Stimulated activated CD4-positive, alpha-beta T cell treated with anti-CD3 and anti-CD28 coated beads, Interleukin-12 subunit alpha, Interleukin-12 subunit beta, amount 100 ng/mL, for 48 hours (primary cell): ENCODE results near the gene KRT8.
"Not testable (repeated sequence)": the region's sequence is repeated elsewhere in the genome, so short reads cannot be mapped to it uniquely, and the experiment has no call there.

ENCODE experiments used
- DNase-seq, 3 donors: peaks; one replicate each; pipeline ENCODE4 v3.0.0-alpha.2; 2020; ENCODE audit warnings: low read depth in 2 of 3, low spot score in 1 of 3

The KRT8 gene

GRCh38 chr12:52901715-52902541 lies 2.9 kb downstream of the KRT8 start:
- no peak for DNase-seq

GRCh38 chr12:52900896-52901714 lies 3.8 kb downstream of the KRT8 start:
- no peak for DNase-seq

DNA sequence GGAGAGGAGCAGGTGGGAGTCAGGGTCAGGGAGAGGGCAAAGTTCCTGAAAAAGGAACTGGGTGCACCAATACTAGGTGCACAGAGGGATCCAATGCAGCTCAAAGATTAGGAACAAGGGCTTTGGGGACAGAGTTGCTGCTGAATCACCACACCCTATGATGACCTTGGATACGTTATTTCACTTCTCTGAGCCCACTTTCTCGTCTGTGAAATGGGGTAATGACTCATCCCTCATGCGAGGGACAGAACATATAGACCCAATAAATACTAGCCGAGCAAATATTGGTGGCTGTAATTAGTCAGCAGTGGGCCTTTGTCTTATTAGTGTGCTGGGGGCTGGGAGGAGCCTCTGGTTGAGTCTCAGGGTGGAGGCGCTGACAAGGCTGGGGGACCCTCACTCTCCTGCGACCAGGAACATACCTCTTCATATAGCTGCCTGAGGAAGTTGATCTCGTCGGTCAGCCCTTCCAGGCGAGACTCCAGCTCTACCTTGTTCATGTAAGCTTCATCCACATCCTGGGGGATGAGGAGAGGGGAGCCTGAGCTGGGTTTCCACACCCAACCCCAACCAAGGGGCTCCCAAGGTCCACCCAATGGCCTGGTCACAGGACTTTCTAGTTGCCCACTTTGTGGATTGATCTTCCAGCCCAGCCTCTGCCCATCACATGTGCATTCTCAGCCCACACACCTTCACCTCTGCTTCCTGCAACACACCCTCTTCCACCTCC lies 4.5 kb downstream of the KRT8 start:
- DNase-seq = no peak

- DNase-seq = no peak
These were observed 5.4 kb downstream of the KRT8 start for GRCh38 chr12:52899338-52900035.

DNA sequence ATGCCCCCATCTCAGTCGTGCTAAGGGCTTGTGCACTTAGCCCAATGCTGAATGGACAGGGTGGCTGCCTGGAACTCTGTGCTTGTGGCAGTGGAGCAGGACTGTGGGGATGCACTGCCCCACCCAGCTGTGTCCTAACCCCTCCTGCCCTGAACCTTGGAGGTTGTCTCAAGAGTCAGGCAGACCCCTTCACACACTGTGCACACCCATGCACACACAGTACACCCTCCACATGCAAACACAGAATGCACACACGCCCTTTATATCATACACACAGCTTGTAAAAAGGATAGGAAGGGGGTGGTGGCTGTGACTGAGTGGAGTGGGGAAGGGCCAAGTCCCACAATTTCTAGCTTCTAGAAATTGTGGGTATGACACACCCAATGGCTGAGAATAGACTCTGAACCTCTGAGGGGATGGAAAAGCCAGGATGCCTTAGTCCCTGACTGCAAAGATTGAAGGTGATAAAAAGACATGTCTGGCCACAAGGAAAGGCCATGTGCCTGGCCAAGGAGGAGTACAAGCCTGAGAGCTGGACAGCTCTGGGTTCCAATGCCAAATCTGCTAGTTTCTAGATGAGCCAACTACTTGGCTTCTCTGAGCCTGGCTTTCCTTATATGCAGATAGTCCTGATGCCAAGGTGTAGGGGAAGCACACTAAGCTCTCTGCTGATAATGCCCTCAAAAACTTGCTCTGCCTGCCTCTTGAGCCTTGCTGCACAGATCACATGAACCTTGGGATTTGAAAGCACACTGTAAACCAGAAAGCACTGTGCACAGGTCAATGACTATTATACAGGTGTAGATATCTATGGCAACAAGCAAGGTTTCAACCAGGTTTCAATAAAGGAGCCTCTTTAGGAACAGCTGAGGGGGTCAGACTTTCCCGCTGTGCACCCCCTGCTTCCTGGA lies 8.4 kb downstream of the KRT8 start:
- DNase-seq = no peak

DNA sequence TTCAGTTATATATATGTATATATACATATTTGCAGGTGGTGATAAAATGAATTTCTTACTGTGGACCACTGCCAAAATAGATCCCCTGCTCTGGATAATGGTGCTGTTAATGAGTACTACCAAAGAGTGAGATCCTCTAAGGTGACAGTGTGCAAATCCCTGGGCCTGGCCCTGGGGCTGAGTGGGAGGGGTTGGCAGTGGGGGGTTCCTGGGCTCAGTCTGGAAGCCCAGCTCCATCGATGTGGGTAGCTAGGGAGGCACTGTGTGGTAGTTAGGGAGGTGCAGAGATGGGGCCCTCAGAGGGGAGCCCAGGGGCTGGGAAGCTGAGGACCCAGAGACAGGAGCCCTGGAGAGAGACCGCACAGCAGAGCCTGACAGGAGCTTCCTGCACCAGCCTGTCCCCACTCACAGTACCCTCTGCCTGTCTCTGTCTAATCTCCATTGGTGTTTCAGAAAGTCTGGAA lies 9.1 kb downstream of the KRT8 start:
- DNase-seq = no peak

DNA sequence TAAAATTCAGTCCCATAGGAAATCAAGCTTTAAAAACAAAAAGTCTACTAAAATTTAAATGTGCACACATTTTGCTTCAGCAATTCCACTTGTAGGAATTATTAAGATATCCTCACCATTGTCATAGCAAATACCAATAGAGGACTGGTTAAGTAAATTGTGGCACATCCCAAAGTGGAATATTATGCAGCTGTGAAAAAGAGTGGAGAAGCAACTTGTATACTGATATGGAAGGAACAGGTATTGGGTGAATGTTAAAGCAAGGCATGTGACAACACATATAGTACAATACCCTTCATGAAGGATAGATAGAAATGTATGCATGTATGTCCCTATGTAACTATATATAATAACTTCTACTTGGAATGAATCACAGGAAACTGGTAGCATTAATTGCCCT lies 11.9 kb downstream of the KRT8 start:
- DNase-seq = no peak

- no peak for DNase-seq
These were observed 12.5 kb downstream of the KRT8 start for GRCh38 chr12:52892207-52892852.

DNA sequence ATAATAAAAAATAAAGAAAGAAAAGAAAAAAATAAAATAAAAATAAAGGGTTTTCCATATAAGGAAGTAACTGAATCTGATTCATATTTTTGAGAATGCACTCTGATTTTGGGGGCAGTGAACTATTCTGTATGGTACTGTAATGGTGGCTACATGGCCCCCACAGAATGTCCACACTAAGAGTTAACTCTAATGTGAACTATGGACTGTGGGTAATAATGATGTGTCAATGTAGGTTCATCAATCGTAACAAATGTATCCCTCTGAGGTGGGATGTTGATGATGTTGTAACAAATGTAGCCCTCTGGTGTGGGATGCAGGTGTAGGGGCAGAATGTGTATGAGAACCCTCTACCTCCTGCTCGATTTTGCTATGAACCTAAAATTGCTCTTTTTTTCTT lies 13.8 kb downstream of the KRT8 start:
- DNase-seq = no peak

DNA sequence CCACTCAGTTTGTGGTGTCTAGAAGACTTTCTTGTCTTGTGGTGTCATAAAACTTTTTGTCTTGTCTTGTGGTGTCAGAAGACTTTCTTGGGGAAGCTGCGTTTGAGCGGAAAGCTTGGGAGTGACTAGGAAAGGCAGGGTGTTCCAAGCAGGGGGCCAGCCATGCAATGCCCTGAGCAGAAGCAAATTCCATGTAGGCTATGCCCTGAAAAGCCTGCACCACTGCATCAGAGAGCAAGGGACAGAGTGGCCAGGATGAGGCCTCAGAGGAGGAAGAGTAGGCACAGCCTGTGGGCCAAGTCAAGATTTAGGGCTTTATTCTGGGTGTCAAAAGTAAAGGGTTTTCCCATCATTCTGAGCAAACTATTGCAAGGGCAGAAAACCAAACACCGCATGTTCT lies 14.5 kb downstream of the KRT8 start:
- DNase-seq = no peak

DNA sequence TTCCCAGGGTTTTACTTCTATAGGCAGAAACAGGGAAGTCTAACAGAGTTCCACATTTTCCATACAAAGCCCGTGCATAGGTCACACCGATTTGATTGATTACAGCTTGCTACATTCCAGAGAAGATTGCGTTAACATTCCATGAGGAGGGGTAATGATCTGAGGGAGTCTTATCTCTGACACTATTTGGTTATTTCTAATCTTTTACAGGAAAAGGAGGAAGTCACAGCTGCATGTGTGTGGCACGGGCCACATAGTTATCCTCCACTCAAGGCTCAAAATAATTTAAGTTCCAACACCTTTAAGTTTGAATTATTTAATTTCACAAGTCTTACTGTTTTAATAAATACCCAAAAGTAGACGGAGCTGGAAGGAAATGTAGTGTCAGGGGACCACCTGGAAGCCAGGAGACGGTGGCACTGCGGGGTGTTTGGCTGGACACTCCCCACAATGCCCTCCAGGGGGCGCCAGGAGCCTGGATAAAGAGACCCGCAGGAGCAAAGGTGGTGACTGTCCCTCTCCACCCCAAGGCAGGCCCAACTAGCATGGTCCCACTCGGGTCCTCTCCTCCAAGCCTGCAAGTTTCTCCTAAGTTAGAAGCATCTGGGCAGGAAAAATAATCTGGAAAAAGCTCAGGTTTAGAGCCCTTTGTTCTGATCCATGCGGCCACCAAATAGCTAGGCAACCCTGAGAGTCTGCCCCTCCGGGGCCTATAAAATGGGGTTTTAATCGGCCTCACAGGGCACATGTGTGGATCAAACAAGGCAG lies 20.2 kb downstream of the KRT8 start:
- DNase-seq = peak; percentile 56 to 85 (median 75)

DNA sequence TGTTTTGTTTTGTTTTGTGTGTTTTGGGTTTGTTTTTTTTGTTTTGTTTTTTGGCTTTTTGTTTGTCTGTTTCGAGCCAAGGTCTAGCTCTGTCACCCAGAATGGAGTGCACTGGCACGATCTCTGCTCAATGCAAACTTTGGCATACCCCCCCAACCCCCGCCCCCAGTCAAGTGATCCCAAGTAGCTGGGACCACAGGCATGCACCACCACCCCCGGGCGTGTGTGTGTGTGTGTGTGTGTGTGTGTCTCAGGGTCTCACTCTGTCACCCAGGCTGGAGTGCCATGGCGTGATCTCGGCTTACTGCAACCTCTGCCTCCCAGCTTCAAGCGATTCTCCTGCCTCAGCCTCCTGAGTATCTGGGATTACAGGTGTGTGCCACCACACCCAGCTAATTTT lies 24.4 kb downstream of the KRT8 start:
- not testable (repeated sequence) for DNase-seq

- peak; percentile 53 to 66 (median 60) for DNase-seq
These were observed 25.2 kb downstream of the KRT8 start for GRCh38 chr12:52879394-52880351.

DNA sequence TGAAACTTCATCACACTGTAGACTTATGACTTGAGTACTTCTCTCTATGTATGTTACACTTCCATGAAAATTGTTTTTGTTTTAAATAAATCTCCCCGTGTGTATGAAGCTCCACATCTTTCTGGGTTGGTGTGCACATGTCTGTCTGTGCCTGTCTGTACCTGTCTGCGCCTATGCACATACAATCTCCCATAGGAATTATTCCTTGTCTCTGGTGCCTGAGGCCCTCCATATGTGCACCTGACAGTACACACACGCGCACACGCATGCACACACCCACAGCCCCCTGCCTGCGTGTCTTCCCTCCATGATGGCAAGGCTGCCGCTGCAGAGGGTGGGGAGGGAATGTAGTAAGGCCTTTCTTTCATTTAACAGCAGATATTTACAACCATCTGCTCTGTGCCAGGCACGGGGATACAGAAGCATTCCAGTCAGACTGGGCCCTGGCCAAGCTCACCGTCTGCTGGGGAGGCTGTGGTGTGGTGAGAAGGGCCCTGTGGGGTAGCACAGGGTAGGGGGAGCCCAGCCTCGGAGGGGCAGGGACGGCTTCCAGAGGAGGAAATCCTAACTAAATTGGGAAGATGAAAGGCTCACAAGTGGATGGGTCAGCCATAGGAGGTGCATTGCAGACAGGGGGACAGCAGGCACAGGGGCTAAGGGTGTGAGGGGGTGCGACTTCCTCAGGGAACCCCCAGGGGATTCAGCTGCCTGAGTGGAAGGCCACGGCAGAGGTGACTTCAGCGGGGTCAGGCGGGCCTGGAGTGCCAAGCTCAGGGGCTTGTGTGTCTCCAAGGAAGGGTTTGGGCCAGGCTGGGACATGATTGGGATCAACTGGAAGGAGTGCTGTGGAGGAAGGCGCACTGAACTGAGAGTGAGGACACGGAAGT lies 26.1 kb downstream of the KRT8 start:
- DNase-seq = no peak

DNA sequence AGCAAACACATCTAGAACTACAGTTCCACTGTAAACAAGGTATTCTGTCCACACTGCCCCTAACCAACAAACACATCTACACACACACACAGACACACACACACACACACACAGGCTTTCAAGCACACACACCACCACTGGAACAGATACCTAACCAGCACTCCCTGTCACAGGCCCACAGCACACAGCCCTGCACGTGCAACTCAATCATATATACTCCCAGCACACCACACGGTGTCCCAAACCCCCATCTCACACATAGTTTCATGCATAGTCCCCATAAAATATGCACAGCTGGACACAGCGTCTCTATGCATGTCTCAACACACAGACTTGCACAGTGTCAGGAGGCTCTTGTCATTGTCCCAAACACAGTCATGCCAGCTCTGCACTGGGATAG lies 27.6 kb downstream of the KRT8 start:
- DNase-seq = no peak

DNA sequence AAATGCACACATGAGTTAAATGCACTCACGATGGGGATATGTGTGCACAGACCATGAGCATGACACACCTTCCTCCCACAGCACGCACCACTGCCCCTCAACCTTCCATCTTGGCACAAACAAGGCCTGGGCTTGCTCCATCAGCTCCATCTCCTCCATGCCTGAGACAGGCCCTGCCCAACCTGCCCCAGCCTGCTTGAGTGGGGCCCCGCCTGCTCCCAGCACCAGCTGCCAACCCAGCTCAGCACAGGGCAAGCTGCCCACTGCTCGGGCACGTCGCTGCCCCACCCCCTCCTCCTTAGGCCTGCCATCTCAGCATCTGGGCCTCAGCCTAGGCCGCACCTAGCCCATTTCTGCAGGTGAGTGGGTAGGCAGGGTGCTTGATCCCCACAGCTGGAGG lies 28.5 kb downstream of the KRT8 start:
- no peak for DNase-seq
